Thyroid gland (tissue), 4 donors: ENCODE results near the gene SPTB.

ENCODE experiments used
- POLR2A ChIP-seq, 2 donors: fragments of 450-650 bp; IDR thresholded peaks; one replicate each; pipeline ENCODE4 v1.6.1; 2017; ENCODE audit warnings: antibody characterized with exemption in 2 of 2, mild to moderate bottlenecking in 2 of 2, moderate library complexity in 1 of 2
- TF ChIP-seq, protein P1 (sequence below), 6 experiments: fragments of 200-600 bp in 3 of 6; fragments of 450-650 bp in 3 of 6; sonication (generic) in 3 of 6; IDR thresholded peaks; one replicate each; pipeline ENCODE4 v1.5.1; 2016 to 2019; ENCODE audit warnings: antibody characterized with exemption in 6 of 6, mild to moderate bottlenecking in 2 of 6, inconsistent platforms in 1 of 6, moderate library complexity in 1 of 6

DNA sequence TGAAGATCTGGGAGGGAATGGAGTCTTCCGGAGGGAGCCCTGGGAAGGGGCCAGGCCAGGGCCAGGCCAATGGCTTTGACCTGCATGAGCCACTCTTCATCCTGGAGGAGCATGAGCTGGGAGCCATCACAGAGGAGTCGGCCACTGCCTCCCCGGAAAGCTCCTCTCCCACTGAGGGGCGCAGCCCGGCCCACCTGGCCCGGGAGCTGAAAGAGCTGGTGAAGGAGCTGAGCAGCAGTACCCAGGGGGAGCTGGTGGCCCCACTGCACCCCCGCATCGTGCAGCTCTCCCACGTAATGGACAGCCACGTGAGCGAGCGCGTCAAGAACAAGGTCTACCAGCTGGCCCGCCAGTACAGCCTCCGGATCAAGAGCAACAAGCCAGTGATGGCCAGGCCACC lies 137.7 kb downstream of the SPTB start:
- TF ChIP-seq, protein P1, sequence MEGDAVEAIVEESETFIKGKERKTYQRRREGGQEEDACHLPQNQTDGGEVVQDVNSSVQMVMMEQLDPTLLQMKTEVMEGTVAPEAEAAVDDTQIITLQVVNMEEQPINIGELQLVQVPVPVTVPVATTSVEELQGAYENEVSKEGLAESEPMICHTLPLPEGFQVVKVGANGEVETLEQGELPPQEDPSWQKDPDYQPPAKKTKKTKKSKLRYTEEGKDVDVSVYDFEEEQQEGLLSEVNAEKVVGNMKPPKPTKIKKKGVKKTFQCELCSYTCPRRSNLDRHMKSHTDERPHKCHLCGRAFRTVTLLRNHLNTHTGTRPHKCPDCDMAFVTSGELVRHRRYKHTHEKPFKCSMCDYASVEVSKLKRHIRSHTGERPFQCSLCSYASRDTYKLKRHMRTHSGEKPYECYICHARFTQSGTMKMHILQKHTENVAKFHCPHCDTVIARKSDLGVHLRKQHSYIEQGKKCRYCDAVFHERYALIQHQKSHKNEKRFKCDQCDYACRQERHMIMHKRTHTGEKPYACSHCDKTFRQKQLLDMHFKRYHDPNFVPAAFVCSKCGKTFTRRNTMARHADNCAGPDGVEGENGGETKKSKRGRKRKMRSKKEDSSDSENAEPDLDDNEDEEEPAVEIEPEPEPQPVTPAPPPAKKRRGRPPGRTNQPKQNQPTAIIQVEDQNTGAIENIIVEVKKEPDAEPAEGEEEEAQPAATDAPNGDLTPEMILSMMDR (IDR thresholded peaks at IDR 0.05), result no peak
- no peak for TF ChIP-seq POLR2A (IDR thresholded peaks at IDR 0.05)
